DOHH2 (cell line): ENCODE data around the gene EFCAB13.

Experiments used
- H3F3A ChIP-seq: fragments of 200-600 bp; sonication (generic), shearing (Covaris generic); 2 replicates; pipeline ENCODE4 v1.6.0; 2016; ENCODE audit warnings: antibody characterized with exemption, mild to moderate bottlenecking; ENCODE audit not compliant: control insufficient read depth, insufficient read depth
- H3K27ac ChIP-seq: fragments of 200-600 bp; sonication (generic); 2 replicates; pipeline ENCODE4 v1.5.1; 2014; ENCODE audit warnings: low read depth, mild to moderate bottlenecking, low read length, moderate library complexity
- H3K27me3 ChIP-seq: fragments of 200-600 bp; sonication (generic); 2 replicates; pipeline ENCODE4 v1.6.1; 2014; ENCODE audit warnings: mild to moderate bottlenecking, low read length, mixed read lengths; ENCODE audit not compliant: control insufficient read depth
- H3K36me3 ChIP-seq: fragments of 200-600 bp; sonication (generic); 2 replicates; pipeline ENCODE4 v1.6.1; 2014; ENCODE audit warnings: mild to moderate bottlenecking, low read length, moderate library complexity, mixed read lengths; ENCODE audit not compliant: control insufficient read depth
- H3K4me1 ChIP-seq: fragments of 200-600 bp; sonication (generic); 2 replicates; pipeline ENCODE4 v1.6.1; 2014; ENCODE audit warnings: mild to moderate bottlenecking, low read length, mixed read lengths; ENCODE audit not compliant: control insufficient read depth
- H3K4me2 ChIP-seq: fragments of 200-600 bp; sonication (generic); 2 replicates; pipeline ENCODE4 v1.6.0; 2014; ENCODE audit warnings: mild to moderate bottlenecking, low read length, moderate library complexity
- H3K4me3 ChIP-seq: fragments of 200-600 bp; sonication (generic); 2 replicates; pipeline ENCODE4 v1.5.1; 2014; ENCODE audit warnings: mild to moderate bottlenecking, low read length, mixed read lengths
- H3K79me2 ChIP-seq: fragments of 200-600 bp; sonication (generic); 2 replicates; pipeline ENCODE4 v1.6.1; 2014; ENCODE audit warnings: mild to moderate bottlenecking, low read length, mixed read lengths; ENCODE audit not compliant: control insufficient read depth
- H3K9me2 ChIP-seq: fragments of 200-600 bp; sonication (generic); replicated peaks from 2 replicates; pipeline ENCODE4 v1.6.1; 2014; ENCODE audit warnings: mild to moderate bottlenecking, low read length, mixed read lengths; ENCODE audit not compliant: control insufficient read depth
- H3K9me3 ChIP-seq: fragments of 200-600 bp; sonication (generic); 2 replicates; pipeline ENCODE4 v1.6.1; 2014; ENCODE audit warnings: antibody characterized with exemption, low read length, mixed read lengths; ENCODE audit not compliant: control insufficient read depth, insufficient read depth
- H4K20me1 ChIP-seq: fragments of 200-600 bp; sonication (generic); 2 replicates; pipeline ENCODE4 v1.6.0; 2014; ENCODE audit warnings: low read depth, mild to moderate bottlenecking, antibody characterized with exemption, low read length, moderate library complexity; ENCODE audit not compliant: control insufficient read depth, insufficient read depth
- CTCF ChIP-seq: fragments of 200-600 bp; sonication (generic); IDR thresholded peaks from one replicate; pipeline ENCODE4 v1.5.1; 2014; ENCODE audit warnings: antibody characterized with exemption, mild to moderate bottlenecking, low read depth, low read length; ENCODE audit not compliant: poor library complexity, severe bottlenecking
- EZH2phosphoT487 ChIP-seq: fragments of 200-600 bp; sonication (generic); IDR thresholded peaks from 2 replicates; pipeline ENCODE4 v1.6.1; 2017; ENCODE audit warnings: borderline replicate concordance, mild to moderate bottlenecking, antibody characterized with exemption, low read length, moderate library complexity, mixed read lengths

Gene EFCAB13

GRCh38 chr17:47310186-47310733 is 13.5 kb upstream of the EFCAB13 start:
- H3K79me2 ChIP-seq = no peaks in the 10 kb centered on the region
- no peak overlapping the region for H3K27ac ChIP-seq
- no peaks in the 10 kb centered on the region for H3K27me3 ChIP-seq
- no peak overlapping the region for H3K4me2 ChIP-seq
- no peaks in the 10 kb centered on the region for H3K4me1 ChIP-seq
- H3K36me3 ChIP-seq = no peaks in the 10 kb centered on the region
- H3K4me3 ChIP-seq = no peak overlapping the region
- H3F3A ChIP-seq = no peaks in the 10 kb centered on the region
- H3K9me3 ChIP-seq = no peaks in the 10 kb centered on the region
- TF ChIP-seq CTCF (no peak), EZH2phosphoT487 (no peak)
- H3K9me2 ChIP-seq = no peaks in the 10 kb centered on the region
- H4K20me1 ChIP-seq = no peaks in the 10 kb centered on the region

GRCh38 chr17:47311420-47311819 is 12.3 kb upstream of the EFCAB13 start:
- Histone ChIP-seq H3F3A (no peaks in the 10 kb centered on the region), H3K27ac (no peak overlapping the region), H3K36me3 (no peaks in the 10 kb centered on the region), H3K79me2 (no peaks in the 10 kb centered on the region), H3K4me1 (0 out of 2 replicates have a peak, but pooled peaks cover 2% of the 10 kb centered on the region), H3K9me3 (no peaks in the 10 kb centered on the region), H3K9me2 (no peaks in the 10 kb centered on the region), H3K4me3 (no peak overlapping the region), H4K20me1 (no peaks in the 10 kb centered on the region), H3K27me3 (no peaks in the 10 kb centered on the region), H3K4me2 (no peak overlapping the region)
- TF ChIP-seq EZH2phosphoT487 (no peak), CTCF (no peak)

GRCh38 chr17:47315451-47316266 is 8.1 kb upstream of the EFCAB13 start:
- no peak overlapping the region for H3K4me3 ChIP-seq
- H3K36me3 ChIP-seq = no peaks in the 10 kb centered on the region
- no peaks in the 10 kb centered on the region; the same call in 1 of the 2 replicates for H3K27me3 ChIP-seq
- TF ChIP-seq CTCF (peak; percentile 77), EZH2phosphoT487 (no peak)
- H3K4me2 ChIP-seq = no peak overlapping the region
- no peaks in the 10 kb centered on the region for H3F3A ChIP-seq
- no peak overlapping the region for H3K27ac ChIP-seq
- H3K4me1 ChIP-seq = peaks cover 9% of the 10 kb centered on the region
- no peaks in the 10 kb centered on the region for H3K9me3 ChIP-seq
- no peaks in the 10 kb centered on the region for H3K79me2 ChIP-seq
- no peaks in the 10 kb centered on the region for H4K20me1 ChIP-seq
- no peaks in the 10 kb centered on the region for H3K9me2 ChIP-seq
